ENCODE results near the gene RGS4. TPM values are rescaled to one million over a fixed set of nuclear protein-coding genes. Genes with fewer than 3 reads are reported as not detected.

RGS4 gene
- total RNA-seq, 1 experiment from 2014 or later, result not detected

DNA sequence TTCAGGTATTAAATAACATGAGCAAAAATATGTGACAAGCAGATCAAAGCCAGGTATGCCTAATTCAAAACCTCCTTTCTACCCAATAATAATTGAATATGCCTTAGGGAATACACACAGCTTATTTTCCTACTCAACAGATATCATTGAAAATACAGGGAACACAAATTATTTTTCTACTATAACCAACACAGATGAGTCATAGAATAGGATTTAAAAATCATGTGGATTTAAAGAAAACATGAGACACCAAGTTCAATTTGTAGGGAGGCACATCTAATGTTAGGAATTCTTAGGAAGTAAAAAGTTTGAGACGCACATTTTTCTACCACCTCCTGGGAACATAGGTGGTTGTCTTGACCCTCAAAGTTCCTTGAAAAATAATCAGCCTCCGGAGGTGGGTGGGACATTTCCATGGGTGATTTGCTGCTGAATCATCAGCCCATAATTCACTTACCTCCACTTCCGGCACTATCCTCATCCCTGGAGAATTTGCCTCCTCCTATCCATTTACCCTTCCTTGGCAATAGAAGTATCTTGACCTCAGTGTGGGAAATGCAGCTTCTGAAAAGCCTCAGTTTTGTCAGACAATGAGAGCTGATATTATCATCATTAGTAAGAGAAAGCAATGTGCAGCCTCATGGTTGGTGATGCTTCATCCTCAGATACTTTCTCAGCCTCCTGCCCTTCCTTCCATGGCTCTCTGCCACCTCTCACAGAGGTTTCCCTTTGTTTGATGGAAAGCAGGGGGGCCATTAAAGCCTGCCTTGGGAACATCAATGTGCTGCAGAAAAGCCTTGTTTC is 33.5 kb upstream of the RGS4 start:
- WGBS (ENCODE audit: extremely low coverage, insufficient read length, low lambda C conversion rate), result no CpG with 5 or more reads among the region's 3 CpGs
- Histone ChIP-seq H3K9me3 (ENCODE audit: control insufficient read depth, low read depth, low read length) (no peaks in the 10 kb centered on the region), H3K27ac (ENCODE audit: insufficient read length, low read depth, low read length) (no peak overlapping the region), H3K4me2 (ENCODE audit: insufficient read depth, insufficient read length, low read length) (no peak overlapping the region), H2BK20ac (ENCODE audit: low read depth, low read length, poor library complexity, severe bottlenecking) (no peak overlapping the region), H3T11ph (ENCODE audit: low read length) (no peak overlapping the region), H4K8ac (replicated peaks; ENCODE audit: insufficient read length, low read depth, low read length) (no peak overlapping the region), H3K79me1 (ENCODE audit: insufficient read depth, low read depth, low read length, poor library complexity, severe bottlenecking) (no peaks in the 10 kb centered on the region), H2AFZ (ENCODE audit: low read length) (peak overlapping the region; percentile 5), H2AK5ac (ENCODE audit: insufficient read length, low read length) (no peak overlapping the region), H2BK120ac (ENCODE audit: low read depth, low read length, poor library complexity, severe bottlenecking) (no peak overlapping the region), H3K9ac (ENCODE audit: extremely low read depth, insufficient read length, low read length) (no peak overlapping the region), H4K5ac (ENCODE audit: insufficient read length, low read depth, low read length) (no peak overlapping the region), H2BK15ac (ENCODE audit: low read depth, low read length) (no peak overlapping the region), H3K56ac (ENCODE audit: insufficient read length, low read depth, low read length) (no peak overlapping the region), H3K4ac (ENCODE audit: low read depth, low read length) (no peak overlapping the region), H3K79me2 (ENCODE audit: insufficient read depth, low read length) (no peaks in the 10 kb centered on the region), H2BK5ac (ENCODE audit: insufficient read length, low read length) (no peak overlapping the region), H4K91ac (ENCODE audit: insufficient read length, low read depth, low read length) (no peak overlapping the region), H3K4me1 (ENCODE audit: insufficient read depth, low read length) (no peaks in the 10 kb centered on the region), H3K23ac (ENCODE audit: insufficient read length, low read depth, low read length) (no peak overlapping the region), H3K18ac (ENCODE audit: insufficient read length, low read depth, low read length) (no peak overlapping the region), H2BK12ac (ENCODE audit: insufficient read length, low read depth, low read length) (no peak overlapping the region), H3K23me2 (ENCODE audit: insufficient read length, low read depth, low read length, poor library complexity, severe bottlenecking) (no peaks in the 10 kb centered on the region), H3K14ac (ENCODE audit: insufficient read depth, low read length) (no peak overlapping the region), H3K27me3 (ENCODE audit: insufficient read depth, low read length) (no peaks in the 10 kb centered on the region), H4K20me1 (ENCODE audit: control insufficient read depth, insufficient read depth, insufficient read length) (no peaks in the 10 kb centered on the region)
- Mint-ChIP-seq H3K27ac (0 out of 7 replicates have a peak overlapping the region, but pooled peaks of 1 of the 3 experiments have one; percentile 66), H3K9me3 (no peaks in the 10 kb centered on the region), H3K4me3 (no peak overlapping the region), H3K36me3 (ENCODE audit: insufficient read depth in 1 of 3, low read depth in 3 of 3) (no peaks in the 10 kb centered on the region), H3K4me1 (no peaks in the 10 kb centered on the region), H3K27me3 (ENCODE audit: low read depth) (no peaks in the 10 kb centered on the region)
- TF ChIP-seq, protein P1, sequence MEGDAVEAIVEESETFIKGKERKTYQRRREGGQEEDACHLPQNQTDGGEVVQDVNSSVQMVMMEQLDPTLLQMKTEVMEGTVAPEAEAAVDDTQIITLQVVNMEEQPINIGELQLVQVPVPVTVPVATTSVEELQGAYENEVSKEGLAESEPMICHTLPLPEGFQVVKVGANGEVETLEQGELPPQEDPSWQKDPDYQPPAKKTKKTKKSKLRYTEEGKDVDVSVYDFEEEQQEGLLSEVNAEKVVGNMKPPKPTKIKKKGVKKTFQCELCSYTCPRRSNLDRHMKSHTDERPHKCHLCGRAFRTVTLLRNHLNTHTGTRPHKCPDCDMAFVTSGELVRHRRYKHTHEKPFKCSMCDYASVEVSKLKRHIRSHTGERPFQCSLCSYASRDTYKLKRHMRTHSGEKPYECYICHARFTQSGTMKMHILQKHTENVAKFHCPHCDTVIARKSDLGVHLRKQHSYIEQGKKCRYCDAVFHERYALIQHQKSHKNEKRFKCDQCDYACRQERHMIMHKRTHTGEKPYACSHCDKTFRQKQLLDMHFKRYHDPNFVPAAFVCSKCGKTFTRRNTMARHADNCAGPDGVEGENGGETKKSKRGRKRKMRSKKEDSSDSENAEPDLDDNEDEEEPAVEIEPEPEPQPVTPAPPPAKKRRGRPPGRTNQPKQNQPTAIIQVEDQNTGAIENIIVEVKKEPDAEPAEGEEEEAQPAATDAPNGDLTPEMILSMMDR (conservative IDR thresholded peaks at IDR 0.05), result no peak
- no peak for DNase-seq
